Measurements from ENCODE around the gene KCNE4.

The KCNE4 gene

DNA sequence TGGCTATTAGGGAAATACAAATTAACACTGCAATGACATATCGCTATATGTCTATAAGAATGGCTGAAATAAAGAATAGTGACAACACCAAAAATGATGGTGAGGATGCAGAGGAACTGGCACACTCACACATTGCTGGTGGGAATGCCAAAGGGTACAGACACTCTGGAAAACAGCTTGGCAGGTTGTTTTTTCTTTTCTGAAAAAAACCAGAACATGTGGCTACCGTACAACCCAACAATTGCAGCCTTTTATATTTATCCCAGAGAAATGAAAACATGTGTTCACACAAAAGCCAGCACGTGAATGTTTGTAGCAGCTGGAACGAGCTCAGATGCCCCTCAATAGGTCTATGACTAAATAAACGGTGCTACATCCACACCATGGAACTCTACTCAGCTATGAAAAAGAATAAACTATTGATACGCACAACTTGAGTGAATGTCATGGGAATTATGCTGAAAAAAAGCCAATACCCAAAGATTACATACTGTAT is 45.9 kb downstream of the KCNE4 start:
- intact Hi-C loops (cut with DNase I; ENCODE audit: low total_unique reads), result loop anchor here (5.0 kb wide), 1 partner anchor 116 kb away; no protein-coding TSS in a partner anchor

DNA sequence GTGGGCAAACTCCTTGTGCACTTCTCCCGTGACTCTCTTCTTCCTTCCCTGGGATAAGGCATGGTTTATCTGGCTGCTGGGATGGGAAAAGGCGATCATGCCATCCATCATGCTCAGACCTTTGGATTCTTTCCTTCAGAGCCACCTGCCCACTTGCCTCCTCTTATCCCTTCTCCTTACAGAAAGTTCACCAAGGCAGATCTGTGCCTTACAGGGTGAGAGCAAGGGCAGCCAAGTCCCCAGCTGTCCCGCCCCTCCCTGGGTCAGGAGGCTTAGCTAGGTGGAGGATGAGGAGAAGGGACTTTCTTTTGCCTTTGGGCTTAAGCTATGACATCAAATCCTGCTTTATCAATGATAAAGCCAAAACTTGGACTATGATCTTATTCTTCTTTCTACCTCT is 47.6 kb downstream of the KCNE4 start:
- intact Hi-C loops (cut with DNase I; ENCODE audit: low total_unique reads), result loop anchor here (5.0 kb wide), 1 partner anchor 117 kb away; no protein-coding TSS in a partner anchor
- Histone ChIP-seq H3K9me3 (no peaks in the 10 kb centered on the region), H3K4me3 (no peak overlapping the region), H3K27ac (peak overlapping the region; percentile 7 to 8), H3K4me1 (peaks cover 0 to 34% (median 23%) of the 10 kb centered on the region in 4 donors), H3K27me3 (no peaks in the 10 kb centered on the region), H3K36me3 (no peaks in the 10 kb centered on the region)
- no peak for DNase-seq
- TF ChIP-seq, protein P1, sequence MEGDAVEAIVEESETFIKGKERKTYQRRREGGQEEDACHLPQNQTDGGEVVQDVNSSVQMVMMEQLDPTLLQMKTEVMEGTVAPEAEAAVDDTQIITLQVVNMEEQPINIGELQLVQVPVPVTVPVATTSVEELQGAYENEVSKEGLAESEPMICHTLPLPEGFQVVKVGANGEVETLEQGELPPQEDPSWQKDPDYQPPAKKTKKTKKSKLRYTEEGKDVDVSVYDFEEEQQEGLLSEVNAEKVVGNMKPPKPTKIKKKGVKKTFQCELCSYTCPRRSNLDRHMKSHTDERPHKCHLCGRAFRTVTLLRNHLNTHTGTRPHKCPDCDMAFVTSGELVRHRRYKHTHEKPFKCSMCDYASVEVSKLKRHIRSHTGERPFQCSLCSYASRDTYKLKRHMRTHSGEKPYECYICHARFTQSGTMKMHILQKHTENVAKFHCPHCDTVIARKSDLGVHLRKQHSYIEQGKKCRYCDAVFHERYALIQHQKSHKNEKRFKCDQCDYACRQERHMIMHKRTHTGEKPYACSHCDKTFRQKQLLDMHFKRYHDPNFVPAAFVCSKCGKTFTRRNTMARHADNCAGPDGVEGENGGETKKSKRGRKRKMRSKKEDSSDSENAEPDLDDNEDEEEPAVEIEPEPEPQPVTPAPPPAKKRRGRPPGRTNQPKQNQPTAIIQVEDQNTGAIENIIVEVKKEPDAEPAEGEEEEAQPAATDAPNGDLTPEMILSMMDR (IDR thresholded peaks at IDR 0.05), result no peak

More for the DNA sequence above, 45.9 kb downstream of the KCNE4 start:
- no peaks in the 10 kb centered on the region for H3K27me3 ChIP-seq
- DNase-seq, result no peak
- peaks cover 0 to 45% (median 28%) of the 10 kb centered on the region in 4 donors for H3K4me1 ChIP-seq
- no peaks in the 10 kb centered on the region for H3K9me3 ChIP-seq
- H3K27ac ChIP-seq, result no peak overlapping the region
- TF ChIP-seq, protein P1 (IDR thresholded peaks at IDR 0.05), result no peak
- H3K36me3 ChIP-seq, result no peaks in the 10 kb centered on the region
- H3K4me3 ChIP-seq, result no peak overlapping the region

DNA sequence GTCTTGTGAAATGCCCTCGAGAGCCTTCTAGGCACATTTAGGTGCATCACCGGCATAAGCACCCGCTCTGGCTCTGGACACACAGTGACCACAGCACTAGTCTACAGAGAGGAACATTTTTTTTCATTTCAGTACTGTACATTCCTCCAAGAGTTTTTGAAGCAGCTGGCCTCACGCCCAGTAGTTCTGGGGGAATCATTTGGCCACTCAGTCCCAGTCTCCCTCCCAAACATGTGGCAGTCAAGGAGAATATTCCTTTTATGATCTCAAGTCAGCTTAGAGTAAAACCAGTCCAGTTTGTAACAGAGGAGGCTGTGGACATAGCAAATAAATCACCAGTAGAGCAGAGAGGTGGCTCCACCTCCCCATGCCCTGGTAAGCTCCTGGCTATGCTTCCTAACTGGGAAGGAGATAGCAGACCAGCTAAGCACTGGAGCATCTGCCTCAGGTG is 48.1 kb downstream of the KCNE4 start:
- Histone ChIP-seq H3K36me3 (no peaks in the 10 kb centered on the region), H3K4me1 (peaks cover 0 to 34% (median 23%) of the 10 kb centered on the region in 4 donors), H3K9me3 (no peaks in the 10 kb centered on the region), H3K27me3 (no peaks in the 10 kb centered on the region), H3K27ac (peak overlapping the region; percentile 7 to 8), H3K4me3 (no peak overlapping the region)
- TF ChIP-seq, protein P1 (IDR thresholded peaks at IDR 0.05), result no peak
- intact Hi-C loops (cut with DNase I; ENCODE audit: low total_unique reads), result no loop called here
- peak; percentile 49 to 81 for DNase-seq

DNA sequence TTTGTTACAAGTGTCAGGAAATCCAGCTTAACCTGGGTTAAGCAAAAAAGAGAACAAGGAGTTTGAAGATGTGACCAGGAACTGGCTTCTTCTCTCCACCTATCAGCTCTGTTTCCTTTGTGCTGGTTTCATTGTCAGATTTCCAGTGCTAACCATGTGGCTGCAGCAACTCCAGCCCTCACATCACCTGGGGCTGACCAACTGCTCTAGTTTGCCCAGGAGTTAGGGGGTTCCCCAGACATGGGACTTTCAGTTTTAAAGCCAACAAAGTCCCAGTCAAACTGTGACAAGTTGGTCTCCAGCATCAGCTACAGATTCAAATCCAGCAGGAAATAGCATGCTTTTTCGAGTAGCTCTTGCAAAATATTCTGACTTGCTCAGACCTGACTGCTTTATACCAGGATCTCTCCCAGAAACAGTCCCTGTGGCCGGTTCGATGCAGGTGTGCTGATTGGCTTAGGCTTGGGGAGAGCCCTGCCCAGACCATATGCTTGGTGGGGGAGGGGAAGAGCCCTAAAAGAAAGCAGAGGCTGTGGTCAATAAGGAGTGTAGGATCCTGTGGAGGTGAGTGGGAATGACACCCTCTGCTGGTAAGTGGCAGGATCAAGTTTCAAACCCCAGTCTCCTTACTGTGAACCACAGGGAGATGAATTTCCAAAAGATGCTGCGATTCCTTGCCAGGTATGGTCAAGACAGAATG is 49.5 kb downstream of the KCNE4 start:
- TF ChIP-seq, protein P1 (IDR thresholded peaks at IDR 0.05), result peak; percentile 30 to 31
- Histone ChIP-seq H3K36me3 (no peaks in the 10 kb centered on the region), H3K27ac (peak overlapping the region in 1 of 2 donors; percentile 40), H3K4me1 (peaks cover 0 to 34% (median 23%) of the 10 kb centered on the region in 4 donors), H3K27me3 (no peaks in the 10 kb centered on the region), H3K4me3 (no peak overlapping the region), H3K9me3 (no peaks in the 10 kb centered on the region)
- intact Hi-C loops (cut with DNase I; ENCODE audit: low total_unique reads), result no loop called here
- no peak for DNase-seq

DNA sequence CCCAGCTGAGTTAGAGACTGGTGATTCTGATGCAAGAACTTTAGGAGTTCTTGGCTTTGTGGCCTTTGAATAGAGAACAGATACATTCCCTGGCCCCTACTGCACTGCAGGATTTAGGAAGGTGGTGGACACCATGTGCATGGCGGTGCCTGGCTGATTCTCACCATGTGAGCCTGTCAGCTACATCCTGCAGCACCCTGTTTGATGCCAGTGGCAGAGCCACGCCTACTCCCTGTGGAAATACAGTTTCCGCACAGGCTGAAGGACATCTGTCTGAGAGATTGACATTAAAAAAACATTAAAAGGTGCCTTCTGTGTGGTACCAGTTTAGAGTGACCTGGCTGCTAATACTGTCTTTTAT is 50.0 kb downstream of the KCNE4 start:
- Histone ChIP-seq H3K9me3 (no peaks in the 10 kb centered on the region), H3K27ac (peak overlapping the region; percentile 3 to 40), H3K4me1 (peaks cover 0 to 34% (median 23%) of the 10 kb centered on the region in 4 donors), H3K27me3 (no peaks in the 10 kb centered on the region), H3K36me3 (no peaks in the 10 kb centered on the region), H3K4me3 (no peak overlapping the region)
- intact Hi-C loops (cut with DNase I; ENCODE audit: low total_unique reads), result no loop called here
- DNase-seq, result no peak
- TF ChIP-seq, protein P1 (IDR thresholded peaks at IDR 0.05), result no peak

Measured in tibial artery (tissue), 4 donors.